CD14-positive monocyte (primary cell): ENCODE measurements around the gene MINDY3. TPM values are rescaled to one million over a fixed set of nuclear protein-coding genes. Genes with fewer than 3 reads are reported as not detected.
A peak's percentile ranks its signal among the peaks of the same experiment; 100 is the strongest.

Experiments used
- DNase-seq, 3 donors: peaks; one replicate each; pipeline ENCODE4 v3.0.0-alpha.2; 2011 to 2022
- H2AFZ ChIP-seq: 2 replicates; pipeline ENCODE4 v1.6.0; 2012; ENCODE audit warnings: mild to moderate bottlenecking, low read depth, low read length, inconsistent platforms; ENCODE audit not compliant: insufficient read depth, poor library complexity, severe bottlenecking
- H3K27ac ChIP-seq, 2 donors: 1 replicate in 1 of 2; 2 replicates in 1 of 2; pipeline ENCODE4 v1.5.1; 2012 to 2013; ENCODE audit warnings: low read length in 2 of 2, control low read depth in 1 of 2, inconsistent platforms in 1 of 2, low read depth in 1 of 2, mild to moderate bottlenecking in 1 of 2
- H3K27me3 ChIP-seq, 2 donors: one replicate each; pipeline versions ENCODE4 v1.6.0 to v1.6.1; 2011 to 2013; ENCODE audit warnings: low read length in 2 of 2; ENCODE audit not compliant: control insufficient read depth in 2 of 2, insufficient read depth in 2 of 2
- H3K36me3 ChIP-seq, 2 donors: replicated peaks in 1 of 2; 1 replicate in 1 of 2; 2 replicates in 1 of 2; pipeline versions ENCODE4 v1.5.1 to v1.6.1; 2012 to 2013; ENCODE audit warnings: low read length in 2 of 2, control low read depth in 1 of 2, inconsistent platforms in 1 of 2, mild to moderate bottlenecking in 1 of 2; ENCODE audit not compliant: insufficient read depth in 2 of 2, control insufficient read depth in 1 of 2
- H3K4me1 ChIP-seq, 2 donors: 1 replicate in 1 of 2; 2 replicates in 1 of 2; pipeline versions ENCODE4 v1.5.1 to v1.6.1; 2012 to 2013; ENCODE audit warnings: low read length in 2 of 2, control low read depth in 1 of 2, inconsistent platforms in 1 of 2, mild to moderate bottlenecking in 1 of 2, moderate library complexity in 1 of 2; ENCODE audit not compliant: insufficient read depth in 2 of 2, control insufficient read depth in 1 of 2
- H3K4me2 ChIP-seq: replicated peaks from 2 replicates; pipeline ENCODE3; 2012; ENCODE audit warnings: low read length, moderate library complexity, mild to moderate bottlenecking; ENCODE audit not compliant: poor library complexity, severe bottlenecking; ENCODE audit errors: extremely low read depth
- H3K4me3 ChIP-seq, 3 experiments: fragments of 200-600 bp in 1 of 3; sonication (generic) in 1 of 3; replicated peaks in 1 of 3; 1 replicate in 2 of 3; 2 replicates in 1 of 3; pipeline ENCODE4 v1.5.1; 2011 to 2013; ENCODE audit warnings: low read length in 3 of 3, mild to moderate bottlenecking in 3 of 3, control low read depth in 2 of 3, low read depth in 2 of 3, inconsistent platforms in 1 of 3, moderate library complexity in 1 of 3
- H3K79me2 ChIP-seq: 2 replicates; pipeline ENCODE4 v1.6.0; 2012; ENCODE audit warnings: mild to moderate bottlenecking, control low read depth, inconsistent platforms, low read length, moderate library complexity; ENCODE audit not compliant: insufficient read depth
- H3K9ac ChIP-seq: 2 replicates; pipeline ENCODE4 v1.6.0; 2017; ENCODE audit warnings: low read length, mild to moderate bottlenecking; ENCODE audit not compliant: insufficient read depth, poor library complexity, severe bottlenecking
- H3K9me3 ChIP-seq, 2 donors: replicated peaks in 1 of 2; 1 replicate in 1 of 2; 2 replicates in 1 of 2; pipeline versions ENCODE4 v1.5.1 to v1.6.1; 2012 to 2013; ENCODE audit warnings: low read length in 2 of 2, control low read depth in 1 of 2; ENCODE audit not compliant: control insufficient read depth in 1 of 2, insufficient read depth in 1 of 2
- H4K20me1 ChIP-seq: 2 replicates; pipeline ENCODE4 v1.6.0; 2012; ENCODE audit warnings: mild to moderate bottlenecking, low read length, control low read depth, moderate library complexity; ENCODE audit not compliant: insufficient read depth
- H3K27ac Mint-ChIP-seq, 7 donors: one replicate each; pipeline ENCODE4 v1.8.0; 2020; ENCODE audit warnings: mild to moderate bottlenecking in 7 of 7, mixed read lengths in 7 of 7, moderate library complexity in 6 of 7, inconsistent platforms in 2 of 7
- H3K27me3 Mint-ChIP-seq, 3 donors: one replicate each; pipeline ENCODE4 v1.8.0; 2021 to 2022; ENCODE audit warnings: low read depth in 3 of 3, mild to moderate bottlenecking in 3 of 3, mixed read lengths in 3 of 3, moderate library complexity in 3 of 3, inconsistent platforms in 1 of 3
- H3K36me3 Mint-ChIP-seq, 2 donors: one replicate each; pipeline ENCODE4 v1.8.0; 2020; ENCODE audit warnings: mixed read lengths in 2 of 2, inconsistent platforms in 1 of 2, mild to moderate bottlenecking in 1 of 2
- H3K4me1 Mint-ChIP-seq: one replicate; pipeline ENCODE4 v1.8.0; 2020; ENCODE audit warnings: mild to moderate bottlenecking, mixed read lengths
- H3K4me3 Mint-ChIP-seq, 2 donors: one replicate each; pipeline ENCODE4 v1.8.0; 2020; ENCODE audit warnings: mild to moderate bottlenecking in 2 of 2, mixed read lengths in 2 of 2, moderate library complexity in 1 of 2
- H3K9me3 Mint-ChIP-seq, 7 donors: one replicate each; pipeline ENCODE4 v1.8.0; 2020 to 2022; ENCODE audit warnings: mixed read lengths in 7 of 7, mild to moderate bottlenecking in 6 of 7, moderate library complexity in 6 of 7, inconsistent platforms in 2 of 7
- CTCF ChIP-seq: fragments of 200-600 bp; IDR thresholded peaks from one replicate; pipeline ENCODE4 v1.8.0; 2022; ENCODE audit warnings: antibody characterized with exemption, mild to moderate bottlenecking
- WGBS: methylation state at CpG from one replicate; pipeline ENCODE4 v1.1.5; 2013; ENCODE audit warnings: missing lambda C conversion rate; ENCODE audit not compliant: insufficient coverage; 5-methylcytosine and 5-hydroxymethylcytosine counted together
- intact Hi-C, 2 donors: fragments of 100-400 bp; cut with micrococcal nuclease; formaldehyde crosslinking; loops; one replicate each; pipeline versions ENCODE4 v1.15.0 to v1.15.1; 2023
- polyA plus RNA-seq, 3 donors: library from polyadenylated mRNA; depleted of rRNA in 1 of 3; unstranded in 2 of 3; stranded (reverse) in 1 of 3; fragments of 300-500 nt in 2 of 3; fragments of >200 nt in 1 of 3; fragmentation: Illumina TruSeq in 2 of 3; gene quantifications; 1 replicate in 2 of 3; 2 replicates in 1 of 3; pipeline ENCODE4 v1.2.3, GENCODE V29; 2012 to 2021

Gene MINDY3
- polyA plus RNA-seq, 3 donors: 2.4 to 14.8 (median 4.4) TPM

GRCh38 chr10:15808204-15808797 lies 52.0 kb downstream of the MINDY3 start:
- DNase-seq: no peak
- Histone ChIP-seq H3K4me3 (no peak overlapping the region), H4K20me1 (no peaks in the 10 kb centered on the region), H3K4me1 (no peaks in the 10 kb centered on the region), H3K27me3 (no peaks in the 10 kb centered on the region), H2AFZ (no peak overlapping the region), H3K4me2 (no peak overlapping the region), H3K27ac (no peak overlapping the region), H3K79me2 (no peaks in the 10 kb centered on the region), H3K9me3 (no peaks in the 10 kb centered on the region), H3K9ac (no peak overlapping the region), H3K36me3 (peaks cover 43 to 74% of the 10 kb centered on the region in 2 donors)
- H3K4me3 Mint-ChIP-seq: no peak overlapping the region
- peaks cover 51 to 68% of the 10 kb centered on the region in 2 donors for H3K36me3 Mint-ChIP-seq
- no peak for TF ChIP-seq CTCF
- no peaks in the 10 kb centered on the region for H3K9me3 Mint-ChIP-seq
- H3K4me1 Mint-ChIP-seq: no peaks in the 10 kb centered on the region
- intact Hi-C loops: no loop called here
- no peaks in the 10 kb centered on the region for H3K27me3 Mint-ChIP-seq
- H3K27ac Mint-ChIP-seq: no peak overlapping the region
- WGBS: no CpG with 5 or more reads among the region's 7 CpGs

- Histone ChIP-seq H3K4me3 (no peak overlapping the region), H4K20me1 (no peaks in the 10 kb centered on the region), H3K9ac (no peak overlapping the region), H3K27ac (no peak overlapping the region), H3K4me1 (no peaks in the 10 kb centered on the region), H3K36me3 (peaks cover 47 to 86% of the 10 kb centered on the region in 2 donors), H3K4me2 (no peak overlapping the region), H3K79me2 (no peaks in the 10 kb centered on the region), H2AFZ (no peak overlapping the region), H3K27me3 (no peaks in the 10 kb centered on the region), H3K9me3 (no peaks in the 10 kb centered on the region)
- DNase-seq: no peak
- Mint-ChIP-seq H3K4me1 (no peaks in the 10 kb centered on the region), H3K9me3 (peaks cover 4 to 7% (median 6%) of the 10 kb centered on the region in 7 donors), H3K27ac (peak overlapping the region in 1 of 7 donors; percentile 53), H3K27me3 (no peaks in the 10 kb centered on the region), H3K36me3 (peaks cover 56 to 74% of the 10 kb centered on the region in 2 donors), H3K4me3 (no peak overlapping the region)
- 100% methylated on average over 1 of the region's 5 CpGs for WGBS
- intact Hi-C loops: no loop called here
- TF ChIP-seq CTCF: no peak
Measured at GRCh38 chr10:15805395-15806058, 54.8 kb downstream of the MINDY3 start.
